Natural killer cell (primary cell): ENCODE results near the gene UPK3A. TPM values are rescaled to one million over a fixed set of nuclear protein-coding genes. Genes with fewer than 3 reads are reported as not detected.

Source experiments
- ATAC-seq, 3 donors: fragments of 150-1000 bp in 2 of 3; fragments of 200-7000 bp in 1 of 3; cut with Tn5 transposase; 1 replicate in 1 of 3; 2 replicates in 2 of 3; pipeline ENCODE4 v1.10.0; 2021; ENCODE audit warnings: mild to moderate bottlenecking in 2 of 3, moderate library complexity in 2 of 3
- DNase-seq, 2 donors: peaks; one replicate each; pipeline versions ENCODE4 v3.0.0 to v3.0.0-alpha.2; 2013 to 2021; ENCODE audit warnings: mixed read lengths in 1 of 2
- H3K27ac ChIP-seq: one replicate; pipeline ENCODE4 v1.5.1; 2013; ENCODE audit warnings: mild to moderate bottlenecking, low read length
- H3K27me3 ChIP-seq: one replicate; pipeline ENCODE4 v1.6.1; 2013; ENCODE audit warnings: low read length; ENCODE audit not compliant: control insufficient read depth, insufficient read depth
- H3K36me3 ChIP-seq: one replicate; pipeline ENCODE4 v1.6.1; 2013; ENCODE audit warnings: low read length; ENCODE audit not compliant: control insufficient read depth, insufficient read depth
- H3K4me1 ChIP-seq: one replicate; pipeline ENCODE4 v1.6.1; 2013; ENCODE audit warnings: low read length; ENCODE audit not compliant: control insufficient read depth, insufficient read depth
- H3K4me3 ChIP-seq: one replicate; pipeline ENCODE4 v1.5.1; 2013; ENCODE audit warnings: low read length
- H3K9me3 ChIP-seq: one replicate; pipeline ENCODE4 v1.6.1; 2013; ENCODE audit warnings: low read length; ENCODE audit not compliant: control insufficient read depth, insufficient read depth
- H3K27ac Mint-ChIP-seq, 2 donors: one replicate each; pipeline ENCODE4 v1.8.0; 2022; ENCODE audit warnings: mild to moderate bottlenecking in 2 of 2, mixed read lengths in 2 of 2, moderate library complexity in 1 of 2
- H3K27me3 Mint-ChIP-seq, 2 donors: one replicate each; pipeline ENCODE4 v1.8.0; 2022; ENCODE audit warnings: low read depth in 2 of 2, mixed read lengths in 2 of 2
- H3K36me3 Mint-ChIP-seq: one replicate; pipeline ENCODE4 v1.8.0; 2022; ENCODE audit warnings: mixed read lengths
- H3K4me1 Mint-ChIP-seq, 2 donors: one replicate each; pipeline ENCODE4 v1.8.0; 2022; ENCODE audit warnings: mixed read lengths in 2 of 2
- H3K4me3 Mint-ChIP-seq: one replicate; pipeline ENCODE4 v1.8.0; 2022; ENCODE audit warnings: mild to moderate bottlenecking, moderate library complexity, mixed read lengths
- H3K9me3 Mint-ChIP-seq, 2 donors: one replicate each; pipeline ENCODE4 v1.8.0; 2022; ENCODE audit warnings: mixed read lengths in 2 of 2
- CTCF ChIP-seq: fragments of 200-600 bp; IDR thresholded peaks from one replicate; pipeline ENCODE4 v1.8.0; 2022; ENCODE audit warnings: antibody characterized with exemption
- WGBS: methylation state at CpG from one replicate; pipeline ENCODE4 v1.1.7; 2013; ENCODE audit warnings: missing lambda C conversion rate; ENCODE audit not compliant: insufficient coverage; 5-methylcytosine and 5-hydroxymethylcytosine counted together
- intact Hi-C: fragments of 100-400 bp; cut with micrococcal nuclease; formaldehyde crosslinking; loops from one replicate; pipeline ENCODE4 v1.14.2; 2022
- total RNA-seq, 4 donors: library from RNA; stranded (reverse); fragments of 120-200 nt in 1 of 4; gene quantifications; one replicate each; pipeline versions ENCODE4 v1.2.3 to v1.2.4, GENCODE V29; 2013 to 2022

UPK3A gene
- total RNA-seq, 3 donors from 2014 or later (not counting 1 experiment from before 2014, with no cell fraction given), result 0.49 TPM; not detected in 2

- intact Hi-C loops, result no loop called here
- TF ChIP-seq CTCF, result no peak
Measured at GRCh38 chr22:45261407-45262088, 23.2 kb upstream of the UPK3A start.

DNA sequence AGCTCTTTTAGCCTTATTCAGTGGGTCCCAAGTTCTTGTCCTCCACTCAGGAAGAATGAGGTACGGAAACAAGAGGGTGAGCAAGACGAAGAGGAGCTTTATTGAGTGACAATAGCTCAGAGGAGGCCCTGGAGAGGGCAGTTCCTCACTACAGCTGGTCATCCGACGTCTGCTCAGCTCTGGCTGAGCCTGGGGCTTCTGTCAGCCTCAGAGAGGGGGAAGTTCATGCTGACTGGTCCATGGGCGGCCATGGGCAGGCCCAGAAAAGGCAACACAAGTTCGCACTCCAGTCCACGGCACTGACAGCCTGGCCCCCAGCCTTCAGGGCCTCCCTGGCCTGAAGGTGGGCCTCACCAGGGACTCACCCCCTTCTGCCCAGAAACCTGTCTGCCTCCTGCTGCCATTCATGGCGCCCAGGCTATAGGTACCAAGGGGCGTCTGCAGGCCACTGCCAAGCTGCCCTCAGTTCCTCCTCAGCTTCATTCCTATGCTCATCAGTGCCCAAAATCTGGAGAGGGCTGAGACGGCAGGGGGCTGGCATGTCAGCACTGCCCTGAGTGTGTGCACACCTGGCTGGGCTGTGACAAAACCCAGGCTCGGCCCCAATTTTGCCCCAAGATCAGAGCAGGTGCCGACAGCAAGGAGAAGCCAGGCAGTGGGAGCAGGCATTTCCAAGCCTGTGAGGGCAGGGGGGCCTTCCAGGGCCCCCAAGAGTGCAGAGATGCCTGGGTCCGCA, 22.4 kb upstream of the UPK3A start:
- Histone ChIP-seq H3K9me3 (no peaks in the 10 kb centered on the region), H3K4me1 (peaks cover 33% of the 10 kb centered on the region), H3K4me3 (no peak overlapping the region), H3K27ac (no peak overlapping the region), H3K36me3 (no peaks in the 10 kb centered on the region), H3K27me3 (no peaks in the 10 kb centered on the region)
- peaks cover 0 to 5% of the 10 kb centered on the region in 2 donors for H3K4me1 Mint-ChIP-seq
- no peaks in the 10 kb centered on the region for H3K36me3 Mint-ChIP-seq
- no peaks in the 10 kb centered on the region for H3K9me3 Mint-ChIP-seq
- DNase-seq (no peak), ATAC-seq (no peak)
- H3K27me3 Mint-ChIP-seq, result peaks cover 12 to 13% of the 10 kb centered on the region in 2 donors
- WGBS, result 76% methylated on average over 13 of the region's 13 CpGs
- no peak for TF ChIP-seq CTCF
- no peak overlapping the region for H3K27ac Mint-ChIP-seq
- no peak overlapping the region for H3K4me3 Mint-ChIP-seq
- intact Hi-C loops, result no loop called here

More at GRCh38 chr22:45261407-45262088, 23.2 kb upstream of the UPK3A start:
- H3K27ac Mint-ChIP-seq, result no peak overlapping the region
- Histone ChIP-seq H3K4me1 (peaks cover 33% of the 10 kb centered on the region), H3K36me3 (no peaks in the 10 kb centered on the region), H3K27me3 (no peaks in the 10 kb centered on the region), H3K27ac (no peak overlapping the region), H3K9me3 (no peaks in the 10 kb centered on the region), H3K4me3 (no peak overlapping the region)
- H3K27me3 Mint-ChIP-seq, result peaks cover 9 to 13% of the 10 kb centered on the region in 2 donors
- WGBS, result 91% methylated on average over 20 of the region's 20 CpGs
- no peaks in the 10 kb centered on the region for H3K36me3 Mint-ChIP-seq
- ATAC-seq (no peak), DNase-seq (no peak)
- peaks cover 0 to 5% of the 10 kb centered on the region in 2 donors for H3K4me1 Mint-ChIP-seq
- no peaks in the 10 kb centered on the region for H3K9me3 Mint-ChIP-seq
- no peak overlapping the region for H3K4me3 Mint-ChIP-seq

GRCh38 chr22:45262931-45263462, 21.8 kb upstream of the UPK3A start:
- Mint-ChIP-seq H3K27ac (no peak overlapping the region), H3K27me3 (peaks cover 12 to 13% of the 10 kb centered on the region in 2 donors), H3K4me1 (peaks cover 0 to 5% of the 10 kb centered on the region in 2 donors), H3K9me3 (no peaks in the 10 kb centered on the region), H3K4me3 (no peak overlapping the region), H3K36me3 (no peaks in the 10 kb centered on the region)
- WGBS, result 39% methylated on average over 14 of the region's 14 CpGs
- Histone ChIP-seq H3K4me1 (peaks cover 36% of the 10 kb centered on the region), H3K9me3 (no peaks in the 10 kb centered on the region), H3K27ac (no peak overlapping the region), H3K4me3 (no peak overlapping the region), H3K36me3 (no peaks in the 10 kb centered on the region), H3K27me3 (no peaks in the 10 kb centered on the region)
- DNase-seq (no peak), ATAC-seq (no peak)
- no peak for TF ChIP-seq CTCF
- intact Hi-C loops, result no loop called here
